ENCODE data around the gene PURA. TPM values are rescaled to one million over a fixed set of nuclear protein-coding genes. Genes with fewer than 3 reads are reported as not detected.
"Not testable (repeated sequence)": the region's sequence is repeated elsewhere in the genome, so short reads cannot be mapped to it uniquely, and the experiment has no call there.

Gene PURA
- polyA plus RNA-seq, 1 donor: 11.0 TPM

DNA sequence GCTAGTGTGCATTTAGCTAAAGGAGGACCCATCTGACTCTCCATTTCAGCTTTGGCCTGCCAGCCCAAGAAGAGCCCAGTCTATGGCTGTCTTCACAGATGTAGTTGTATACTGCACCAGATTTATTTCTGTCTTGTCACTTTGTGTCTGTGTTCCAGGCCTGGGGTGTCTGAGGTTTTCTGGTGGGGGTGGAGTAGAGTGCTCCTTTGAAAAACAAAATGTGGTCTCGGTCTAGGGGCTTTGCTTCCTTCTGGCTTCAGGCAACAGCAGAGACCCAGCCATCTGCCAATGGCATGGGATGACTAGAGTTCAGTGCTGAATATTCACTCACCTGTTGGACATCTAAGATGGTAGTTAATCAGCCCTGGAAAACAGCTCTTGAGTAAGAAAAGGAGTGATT is 22.7 kb downstream of the PURA start:
- no peak for DNase-seq

GRCh38 chr5:140140435-140140834 is 26.5 kb downstream of the PURA start:
- DNase-seq: no peak

- DNase-seq: no peak
Observed at GRCh38 chr5:140141241-140141640, 27.3 kb downstream of the PURA start.

GRCh38 chr5:140142246-140142645 is 28.3 kb downstream of the PURA start:
- no peak for DNase-seq

DNA sequence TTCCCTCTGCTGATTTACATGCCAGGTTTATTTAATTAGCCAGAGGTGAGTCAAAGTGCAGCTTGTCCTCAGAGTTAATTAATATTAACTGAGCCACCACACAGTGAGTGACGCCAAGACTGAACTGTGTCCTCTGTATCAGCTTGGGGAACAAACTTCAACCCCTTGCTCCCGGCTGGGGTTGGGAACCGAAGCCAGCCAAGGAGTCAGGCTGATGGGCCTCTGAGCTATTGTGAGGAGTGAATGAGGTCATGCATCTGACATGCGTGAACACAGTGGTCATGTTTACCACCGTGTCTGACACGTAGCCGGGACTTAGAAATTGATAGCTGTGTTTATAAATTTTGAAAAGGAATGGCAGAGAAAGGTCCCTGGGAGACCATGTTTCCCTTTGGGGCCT is 28.9 kb downstream of the PURA start:
- no peak for DNase-seq

GRCh38 chr5:140143521-140144258 is 29.8 kb downstream of the PURA start:
- no peak for DNase-seq

DNA sequence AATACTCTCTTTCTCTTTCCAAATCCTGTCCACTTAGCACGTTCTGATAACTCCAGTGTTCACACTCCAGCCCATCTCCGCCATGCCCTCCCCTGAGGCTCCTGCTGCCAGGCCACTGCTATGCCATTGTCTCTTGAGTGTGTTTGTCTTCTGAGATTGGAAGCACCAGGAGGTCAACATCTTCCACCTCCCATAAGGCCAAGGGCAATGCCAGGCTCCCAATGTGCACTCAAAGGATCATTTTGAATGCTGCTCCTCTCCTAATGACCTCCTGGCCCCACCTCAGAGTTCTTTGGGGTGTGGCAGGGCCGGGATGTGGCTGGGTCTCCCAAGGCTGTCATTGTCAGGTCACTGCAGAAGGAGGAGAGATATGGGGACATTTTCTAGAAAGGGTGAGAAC is 31.3 kb downstream of the PURA start:
- no peak for DNase-seq

GRCh38 chr5:140145818-140146522 is 32.1 kb downstream of the PURA start:
- peak; percentile 63 for DNase-seq

DNA sequence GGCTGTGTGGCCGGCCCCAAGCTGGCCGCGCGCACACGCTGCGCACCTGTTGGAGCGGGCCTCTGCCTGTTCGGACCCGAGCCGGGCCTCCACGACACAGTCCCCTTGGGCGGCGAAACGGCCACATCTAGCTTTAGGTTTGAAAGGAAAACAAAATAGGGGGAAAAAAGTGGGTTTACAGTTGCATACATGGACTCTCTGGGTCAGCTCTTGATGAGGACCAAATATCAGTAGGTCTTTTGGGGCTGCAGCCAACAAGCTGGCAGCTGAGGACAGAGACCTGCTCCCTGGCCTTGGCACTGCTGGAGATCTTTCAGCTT is 32.6 kb downstream of the PURA start:
- DNase-seq: no peak

DNA sequence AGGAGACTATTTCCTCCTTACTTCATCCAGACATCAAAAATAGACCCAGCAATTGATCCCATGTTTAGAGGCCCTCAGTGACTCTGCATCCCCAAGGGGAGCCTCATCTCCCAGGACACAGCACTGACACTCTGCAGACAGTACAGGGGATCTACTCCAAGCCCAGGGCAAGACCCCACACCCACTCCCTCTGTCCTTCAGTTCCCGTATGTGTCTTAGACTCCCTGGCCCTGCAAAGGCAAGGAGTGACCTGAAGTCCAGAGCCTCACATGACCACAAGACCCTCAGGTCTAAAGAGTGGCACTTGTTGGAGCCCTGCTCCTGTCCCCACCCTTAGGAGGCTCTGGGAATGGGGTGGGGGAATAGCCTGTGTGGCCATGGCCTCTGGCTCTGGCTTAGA is 33.6 kb downstream of the PURA start:
- no peak for DNase-seq

DNA sequence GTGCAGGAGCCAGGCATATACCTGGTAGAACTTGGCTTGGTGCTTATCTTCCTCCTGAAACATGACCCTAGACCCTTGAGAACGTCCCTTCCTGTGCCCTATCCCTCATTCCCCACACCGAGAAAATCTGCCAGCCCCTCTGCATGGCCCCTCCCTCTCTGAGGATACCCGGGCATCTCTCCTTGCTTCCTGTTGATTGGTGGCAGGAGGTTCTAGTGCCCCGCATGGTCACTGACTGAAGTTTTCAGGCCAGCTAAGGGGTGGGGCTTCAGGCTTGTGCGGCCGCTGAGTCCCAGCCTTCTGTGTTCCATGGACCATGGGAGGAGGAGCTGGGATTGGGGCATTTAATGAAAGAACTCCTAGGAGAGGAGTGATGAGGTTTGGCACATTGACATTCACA is 34.6 kb downstream of the PURA start:
- DNase-seq: no peak

GRCh38 chr5:140150201-140150600 is 36.3 kb downstream of the PURA start:
- DNase-seq: no peak

- no peak for DNase-seq
Observed at GRCh38 chr5:140151144-140152021, 37.5 kb downstream of the PURA start.

DNA sequence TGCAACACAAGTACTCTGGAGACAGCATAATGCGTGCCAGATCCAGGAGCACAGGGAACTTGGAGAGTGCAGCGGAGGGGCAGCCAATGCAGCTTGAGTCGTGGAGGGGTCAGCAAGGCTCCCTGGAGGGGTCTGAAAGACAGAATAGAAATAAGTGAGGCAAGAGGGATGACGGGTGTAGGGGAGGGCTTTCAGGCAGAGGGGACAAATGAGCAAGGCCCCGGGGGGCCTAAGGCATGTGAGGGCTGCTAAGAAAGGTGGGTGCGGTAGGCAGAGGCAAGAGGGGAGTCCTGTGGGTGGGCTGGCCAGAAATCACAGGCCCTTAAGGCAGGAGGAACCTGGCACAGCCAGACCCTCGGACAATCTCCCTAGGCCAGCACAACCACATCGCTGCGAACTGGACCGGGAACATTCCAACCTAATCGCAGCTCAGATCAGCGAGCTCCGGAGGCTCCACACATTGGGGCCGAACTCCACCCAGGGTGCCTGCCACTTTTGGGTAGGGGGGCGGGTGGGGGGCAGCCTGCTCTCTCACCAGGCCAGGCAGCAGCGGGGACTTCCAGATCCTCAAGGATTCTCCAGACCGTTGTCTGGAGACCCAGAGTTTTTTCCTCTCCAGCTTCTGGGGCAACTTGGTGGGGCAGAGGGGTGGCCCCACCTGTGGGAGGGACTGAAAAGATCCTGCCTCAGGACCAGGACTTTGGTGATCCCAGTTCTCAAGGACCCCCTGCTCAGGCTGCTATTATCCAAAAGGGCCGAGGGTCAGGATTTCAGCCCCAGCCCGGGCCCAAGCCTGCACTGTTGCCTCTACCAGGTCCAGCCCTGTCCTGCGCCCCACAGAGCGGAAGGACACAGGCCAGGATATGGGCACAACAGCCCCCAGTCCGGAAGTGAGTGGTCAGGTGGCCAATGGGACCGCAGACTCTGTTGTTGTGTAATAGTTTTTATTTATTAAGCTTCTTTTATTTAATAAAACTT is 38.4 kb downstream of the PURA start:
- no peak for DNase-seq

- no peak for DNase-seq
Observed at GRCh38 chr5:140153255-140153654, 39.3 kb downstream of the PURA start.

- no peak for DNase-seq
Observed at GRCh38 chr5:140153905-140154304, 40.0 kb downstream of the PURA start.

- not testable (repeated sequence) for DNase-seq
Observed at GRCh38 chr5:140154710-140155381, 40.9 kb downstream of the PURA start.

- DNase-seq: peak; percentile 88
Observed at GRCh38 chr5:140157032-140157781, 43.3 kb downstream of the PURA start.

DNA sequence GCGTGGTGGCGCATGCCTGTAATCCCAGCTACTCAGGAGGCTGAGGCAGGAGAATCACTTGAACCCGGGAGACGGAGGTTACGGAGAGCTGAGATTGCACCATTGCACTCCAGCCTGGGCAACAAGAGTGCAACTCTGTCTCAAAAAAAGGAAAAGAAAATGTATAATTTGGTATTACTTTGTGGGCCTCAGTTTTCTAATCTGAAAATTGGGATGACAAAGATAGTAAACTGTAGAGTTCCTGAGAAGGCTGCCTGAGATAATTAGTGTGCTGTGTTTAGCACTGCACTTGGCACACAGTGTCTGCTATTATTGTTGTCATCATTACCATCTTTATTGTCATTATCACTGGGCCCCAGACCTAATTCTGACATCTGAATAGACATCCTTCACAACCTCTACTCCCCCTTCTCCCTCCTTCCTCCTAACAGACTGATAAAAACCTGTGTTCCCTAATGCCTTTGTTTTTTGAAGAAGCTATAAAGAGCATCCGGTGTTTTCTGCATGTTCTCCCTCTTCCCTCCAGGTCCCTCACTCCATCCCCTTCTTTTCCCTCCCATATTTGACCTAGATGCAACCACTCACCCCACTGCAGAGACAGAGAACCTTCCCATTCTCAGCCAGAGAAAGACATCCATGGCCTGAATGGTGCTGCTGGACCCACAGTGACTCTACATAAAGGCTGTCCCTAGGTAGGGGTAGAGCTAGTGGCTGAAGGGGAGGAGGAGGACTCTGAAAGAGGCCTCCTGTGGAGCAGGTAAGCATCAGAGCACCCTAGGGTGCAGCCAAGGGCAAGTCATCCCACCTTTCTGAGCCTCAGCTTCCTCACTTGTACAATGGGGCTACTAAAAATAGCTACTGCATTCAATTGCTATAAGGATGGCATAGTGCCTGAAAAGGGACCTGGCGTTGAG is 45.4 kb downstream of the PURA start:
- no peak for DNase-seq

- no peak for DNase-seq
Observed at GRCh38 chr5:140162275-140162674, 48.4 kb downstream of the PURA start.
